H1 (cell line): ENCODE measurements around the gene RAB40C. TPM values are rescaled to one million over a fixed set of nuclear protein-coding genes. Genes with fewer than 3 reads are reported as not detected.

Experiments used
- CTCF ChIA-PET: fragments of 300-600 bp; sonication (Branson Sonifier 250); formaldehyde crosslinking; loops from one replicate; lab custom pipeline; 2021; ENCODE audit not compliant: partially characterized antibody; lab: Charles Lee
- POLR2A ChIA-PET: fragments of 300-600 bp; sonication (Branson Sonifier 250); formaldehyde crosslinking; loops from one replicate; lab custom pipeline; 2021; ENCODE audit warnings: inconsistent platforms; ENCODE audit not compliant: partially characterized antibody; lab: Charles Lee
- DNase-seq, 2 experiments: peaks; one replicate each; pipeline versions ENCODE4 v3.0.0 to v3.0.0-alpha.2; 2010 to 2022; ENCODE audit warnings: low spot score in 2 of 2, low read depth in 1 of 2, mixed read lengths in 1 of 2
- FAIRE-seq: peaks from 2 replicates; lab custom pipeline; 2011; peaks lifted over from hg19 to GRCh38; lab: Jason Lieb, UNC
- H2AFZ ChIP-seq: 2 replicates; pipeline ENCODE4 v1.8.1; 2012; ENCODE audit warnings: low read length, inconsistent platforms
- H2AK5ac ChIP-seq: 2 replicates; pipeline ENCODE4 v1.6.1; 2013; ENCODE audit warnings: low read depth, low read length
- H2BK120ac ChIP-seq: replicated peaks from 2 replicates; pipeline ENCODE3; 2013; ENCODE audit warnings: low read depth, low read length, inconsistent platforms
- H2BK12ac ChIP-seq: 2 replicates; pipeline ENCODE4 v1.6.1; 2013; ENCODE audit warnings: low read depth, low read length
- H2BK15ac ChIP-seq: 2 replicates; pipeline ENCODE4 v1.6.1; 2013; ENCODE audit warnings: low read length
- H2BK20ac ChIP-seq: 2 replicates; pipeline ENCODE4 v1.6.1; 2013; ENCODE audit warnings: low read length
- H2BK5ac ChIP-seq: 2 replicates; pipeline ENCODE4 v1.6.1; 2013; ENCODE audit warnings: low read depth, low read length
- H3K14ac ChIP-seq: 2 replicates; pipeline ENCODE4 v1.6.1; 2013; ENCODE audit warnings: inconsistent platforms; ENCODE audit not compliant: insufficient read length
- H3K18ac ChIP-seq: 2 replicates; pipeline ENCODE4 v1.6.1; 2013; ENCODE audit warnings: low read length; ENCODE audit errors: extremely low read depth
- H3K23ac ChIP-seq: 2 replicates; pipeline ENCODE4 v1.6.1; 2013; ENCODE audit warnings: inconsistent platforms; ENCODE audit not compliant: insufficient read length
- H3K23me2 ChIP-seq: 2 replicates; pipeline ENCODE4 v1.6.1; 2013; ENCODE audit warnings: low read depth, low read length
- H3K27ac ChIP-seq: 2 replicates; pipeline ENCODE4 v1.6.1; 2011; ENCODE audit warnings: low read depth, low read length, inconsistent platforms
- H3K27me3 ChIP-seq, 4 experiments: replicated peaks in 1 of 4; 1 replicate in 1 of 4; 2 replicates in 3 of 4; pipeline versions ENCODE4 v1.6.1 to v1.8.1; 2011 to 2013; ENCODE audit warnings: low read length in 3 of 4, mild to moderate bottlenecking in 3 of 4, inconsistent platforms in 2 of 4, mixed read lengths in 2 of 4, moderate library complexity in 1 of 4; ENCODE audit not compliant: control insufficient read depth in 3 of 4, insufficient read depth in 3 of 4; ENCODE audit errors: extremely low read depth in 1 of 4
- H3K36me3 ChIP-seq, 4 experiments: 2 replicates each; pipeline versions ENCODE4 v1.6.1 to v1.8.1; 2011 to 2013; ENCODE audit warnings: mild to moderate bottlenecking in 4 of 4, low read length in 3 of 4, moderate library complexity in 2 of 4, control low read depth in 1 of 4, inconsistent platforms in 1 of 4; ENCODE audit not compliant: insufficient read depth in 4 of 4, control insufficient read depth in 2 of 4
- H3K4ac ChIP-seq: replicated peaks from 2 replicates; pipeline ENCODE3; 2013; ENCODE audit warnings: low read length, low read depth, mixed read lengths, inconsistent platforms; ENCODE audit not compliant: insufficient read length
- H3K4me1 ChIP-seq, 4 experiments: replicated peaks in 1 of 4; 1 replicate in 1 of 4; 2 replicates in 3 of 4; pipeline versions ENCODE4 v1.6.1 to v1.8.1; 2011 to 2013; ENCODE audit warnings: low read length in 3 of 4, inconsistent platforms in 2 of 4, mixed read lengths in 1 of 4; ENCODE audit not compliant: insufficient read depth in 4 of 4, control insufficient read depth in 3 of 4
- H3K4me2 ChIP-seq, 2 experiments: 2 replicates each; pipeline versions ENCODE4 v1.6.1 to v1.8.1; 2011 to 2013; ENCODE audit warnings: low read depth in 2 of 2, low read length in 2 of 2, control low read depth in 1 of 2, inconsistent platforms in 1 of 2, mild to moderate bottlenecking in 1 of 2; ENCODE audit not compliant: insufficient read depth in 1 of 2
- H3K4me3 ChIP-seq, 4 experiments: fragments of 200-600, 300-600 bp in 1 of 4; sonication (generic), shearing (Covaris generic), sonication (Bioruptor Twin) in 1 of 4; 2 replicates each; pipeline versions ENCODE4 v1.5.1 to v1.8.1; 2011 to 2016; ENCODE audit warnings: low read length in 4 of 4, low read depth in 3 of 4, control low read depth in 2 of 4, inconsistent platforms in 2 of 4, mild to moderate bottlenecking in 2 of 4, mixed read lengths in 1 of 4, moderate library complexity in 1 of 4; ENCODE audit not compliant: insufficient read depth in 2 of 4; ENCODE audit errors: extremely low read depth in 1 of 4
- H3K56ac ChIP-seq: replicated peaks from 2 replicates; pipeline ENCODE3; 2013; ENCODE audit warnings: low read depth, mild to moderate bottlenecking, mixed read lengths, low read length, inconsistent platforms; ENCODE audit not compliant: insufficient read length
- H3K79me1 ChIP-seq: 2 replicates; pipeline ENCODE4 v1.6.1; 2013; ENCODE audit warnings: low read depth, low read length, control low read depth
- H3K79me2 ChIP-seq, 2 experiments: 2 replicates each; pipeline versions ENCODE4 v1.6.1 to v1.8.1; 2012 to 2013; ENCODE audit warnings: low read length in 2 of 2, mild to moderate bottlenecking in 2 of 2, inconsistent platforms in 1 of 2; ENCODE audit not compliant: insufficient read depth in 2 of 2, control insufficient read depth in 1 of 2
- H3K9ac ChIP-seq, 4 experiments: replicated peaks in 1 of 4; 1 replicate in 1 of 4; 2 replicates in 3 of 4; pipeline versions ENCODE4 v1.6.1 to v1.8.1; 2011 to 2013; ENCODE audit warnings: low read depth in 3 of 4, low read length in 3 of 4, control low read depth in 2 of 4, mild to moderate bottlenecking in 2 of 4, moderate library complexity in 2 of 4, inconsistent platforms in 1 of 4; ENCODE audit errors: extremely low read depth in 1 of 4
- H3K9me3 ChIP-seq, 2 experiments: 2 replicates each; pipeline versions ENCODE4 v1.6.1 to v1.8.1; 2012 to 2013; ENCODE audit warnings: mild to moderate bottlenecking in 2 of 2, moderate library complexity in 2 of 2, control low read depth in 1 of 2, inconsistent platforms in 1 of 2, low read depth in 1 of 2, low read length in 1 of 2, mixed read lengths in 1 of 2; ENCODE audit not compliant: insufficient read depth in 2 of 2
- H4K20me1 ChIP-seq, 2 experiments: replicated peaks in 1 of 2; 2 replicates each; pipeline versions ENCODE3 to v1.8.1; 2011 to 2013; ENCODE audit warnings: inconsistent platforms in 2 of 2, low read length in 2 of 2, mild to moderate bottlenecking in 1 of 2; ENCODE audit not compliant: insufficient read depth in 2 of 2, control insufficient read depth in 1 of 2
- H4K5ac ChIP-seq: 2 replicates; pipeline ENCODE4 v1.6.1; 2013; ENCODE audit warnings: low read length, low read depth, mixed read lengths, inconsistent platforms; ENCODE audit not compliant: insufficient read length
- H4K8ac ChIP-seq: 2 replicates; pipeline ENCODE4 v1.8.0; 2013; ENCODE audit warnings: mild to moderate bottlenecking, moderate library complexity, low read length, inconsistent platforms; ENCODE audit not compliant: insufficient read depth; ENCODE audit errors: extremely low read depth
- H4K91ac ChIP-seq: replicated peaks from 2 replicates; pipeline ENCODE3; 2013; ENCODE audit warnings: low read length, mixed read lengths, inconsistent platforms; ENCODE audit not compliant: insufficient read length
- BACH1 ChIP-seq: IDR thresholded peaks from 2 replicates; pipeline ENCODE4 v1.6.1; 2012; ENCODE audit warnings: low read length, improper control_type of control experiment
- BCL11A ChIP-seq, 2 experiments: IDR thresholded peaks; one replicate each; pipeline ENCODE4 v1.6.1; 2011; ENCODE audit warnings: low read depth in 2 of 2, low read length in 2 of 2, mild to moderate bottlenecking in 2 of 2
- CBX5 ChIP-seq: fragments of 300-800, 300-1000 bp; sonication (generic); IDR thresholded peaks from 2 replicates; pipeline ENCODE4 v1.7.1; 2016; ENCODE audit warnings: antibody characterized with exemption, low read length, low read depth
- MAFK ChIP-seq: IDR thresholded peaks from 2 replicates; pipeline ENCODE4 v1.6.1; 2012; ENCODE audit warnings: low read depth, mild to moderate bottlenecking, improper control_type of control experiment, low read length
- PHF8 ChIP-seq: fragments of 200-600 bp; sonication (generic); conservative IDR thresholded peaks from 2 replicates; pipeline ENCODE4 v1.7.1; 2012; ENCODE audit warnings: low read depth, mild to moderate bottlenecking, inconsistent platforms, low read length, moderate library complexity
- RFX5 ChIP-seq: IDR thresholded peaks from 2 replicates; pipeline ENCODE4 v1.6.1; 2011; ENCODE audit warnings: low read depth, low read length, improper control_type of control experiment, borderline replicate concordance
- SUZ12 ChIP-seq: fragments of 200-600 bp; sonication (generic); IDR thresholded peaks from 2 replicates; pipeline ENCODE4 v1.6.1; 2012; ENCODE audit warnings: mild to moderate bottlenecking, inconsistent platforms, low read length, moderate library complexity, mixed read lengths
- TAF7 ChIP-seq: optimal IDR thresholded peaks from 2 replicates; pipeline ENCODE3; 2011; ENCODE audit warnings: low read depth, mild to moderate bottlenecking, inconsistent platforms, low read length, moderate library complexity, borderline replicate concordance
- WGBS, 2 experiments: shearing (Covaris generic) in 1 of 2; methylation state at CpG; one replicate each; pipeline versions ENCODE4 v1.1.6 to v1.1.7; 2013 to 2015; ENCODE audit warnings: low lambda C conversion rate in 2 of 2, mixed read lengths in 2 of 2, inconsistent platforms in 1 of 2, low coverage in 1 of 2, missing lambda C conversion rate in 1 of 2; ENCODE audit not compliant: insufficient replicate concordance in 2 of 2, insufficient coverage in 1 of 2, insufficient read length in 1 of 2; ENCODE audit errors: extremely low coverage in 1 of 2, missing lambda C conversion rate in 1 of 2; 5-methylcytosine and 5-hydroxymethylcytosine counted together
- polyA plus RNA-seq, 7 experiments: library from polyadenylated mRNA; depleted of rRNA in 3 of 7; stranded (reverse) in 5 of 7; unstranded in 2 of 7; fragments of >200 nt in 5 of 7; fragments of 200-250 nt in 2 of 7; gene quantifications; 1 replicate in 5 of 7; 2 replicates in 1 of 7; 4 replicates in 1 of 7; pipeline versions ENCODE4 v1.2.1 to v1.2.3, GENCODE V29; 2011 to 2013; ENCODE audit warnings: missing spikeins in 2 of 7, mixed read lengths in 2 of 7
- total RNA-seq: library from RNA; stranded (reverse); fragmentation: NEBNext Ultra II Directional; extraction: Animal tissue kit (Norgen Biotek cat#: 25700); gene quantifications from 2 replicates; pipeline ENCODE4 v1.2.1, GENCODE V29; 2021
- TF ChIP-seq, protein P1 (sequence below), 3 experiments: IDR thresholded peaks; 1 replicate in 2 of 3; 2 replicates in 1 of 3; pipeline versions ENCODE4 v1.5.1 to v1.6.1; 2011; ENCODE audit warnings: low read length in 3 of 3, mild to moderate bottlenecking in 3 of 3, inconsistent platforms in 2 of 3, low read depth in 1 of 3, moderate library complexity in 1 of 3; ENCODE audit not compliant: insufficient read depth in 1 of 3; ENCODE audit errors: control extremely low read depth in 1 of 3

Gene RAB40C
- total and polyA plus RNA-seq, 2 of the 8 experiments (the other 6 are each of a cell fraction or from before 2014, with no cell fraction given), result 13.9 to 15.6 TPM

DNA sequence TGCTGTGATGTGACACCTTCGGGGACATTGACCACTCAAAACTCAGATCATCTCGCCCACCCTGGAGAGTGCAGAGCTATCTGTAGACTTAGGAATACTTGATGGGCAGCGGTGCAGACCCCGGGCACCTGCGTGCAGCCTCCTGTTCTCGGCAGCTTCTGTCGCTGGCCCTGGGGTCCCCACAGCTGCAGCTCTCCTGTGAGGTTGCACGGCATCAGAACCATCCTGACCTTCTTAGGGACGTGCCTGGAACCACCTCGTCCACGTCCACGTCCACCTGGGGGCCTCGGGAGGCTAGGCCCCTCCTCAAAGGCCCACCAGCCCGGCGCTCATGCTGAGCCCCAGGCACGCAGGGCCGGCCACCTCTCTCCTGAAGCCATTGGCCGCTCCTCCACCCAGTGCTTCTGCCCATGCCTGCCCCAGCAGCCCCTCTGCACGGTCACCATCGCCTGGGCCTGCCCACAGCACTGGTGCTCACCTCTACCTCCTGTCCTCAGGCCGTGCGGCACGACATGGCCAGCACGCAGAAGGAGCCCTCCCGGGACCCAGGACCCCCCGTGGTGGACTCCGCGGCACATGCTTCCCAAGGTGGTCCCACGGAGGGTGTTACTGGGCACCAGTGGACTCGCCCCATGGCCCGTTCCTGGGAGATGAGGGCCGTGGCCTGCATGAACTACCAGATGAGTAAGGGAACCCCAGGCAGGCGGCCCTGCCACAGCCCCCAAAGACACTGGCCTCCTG, 38.6 kb downstream of the RAB40C start:
- H3K4me1 ChIP-seq, result peaks cover 0 to 25% (median 20%) of the 10 kb centered on the region in 4 experiments; a peak in 6 of 7 replicates
- DNase-seq (no peak), FAIRE-seq (no peak)
- H3K27me3 ChIP-seq, result no peaks in the 10 kb centered on the region
- no peak overlapping the region for H3K9ac ChIP-seq
- POLR2A ChIA-PET, result interaction anchor here (0.6 to 1.6 kb wide), 5 partner anchors 9 to 158 kb away, joined by 3 read pairs; partner anchors contain the start of gene RAB40C
- no peak overlapping the region for H3K4me2 ChIP-seq
- H3K23me2 ChIP-seq, result peaks cover 2% of the 10 kb centered on the region; the same call in 1 of the 2 replicates
- 94% methylated on average over 30 of the region's 33 CpGs; no CpG with 5 or more reads in 1 of the 2 experiments for WGBS, 2 experiments
- no peak overlapping the region; the same call in 1 of the 2 replicates for H4K8ac ChIP-seq
- H3K23ac ChIP-seq, result no peak overlapping the region
- no peak overlapping the region for H3K4me3 ChIP-seq
- H4K20me1 ChIP-seq, result peaks cover 0 to 2% of the 10 kb centered on the region in 2 experiments
- H2BK20ac ChIP-seq, result no peak overlapping the region
- H2BK120ac ChIP-seq, result no peak overlapping the region
- peak overlapping the region; percentile 60; the same call in 1 of the 2 replicates for H2BK12ac ChIP-seq
- H2BK15ac ChIP-seq, result no peak overlapping the region
- H3K9me3 ChIP-seq, result no peaks in the 10 kb centered on the region
- CTCF ChIA-PET, result interaction anchor here (1.0 to 2.1 kb wide), 9 partner anchors 10 to 115 kb away, joined by 3 to 7 read pairs (median 3); no protein-coding TSS in a partner anchor
- peaks cover 4% of the 10 kb centered on the region; the same call in 1 of the 2 replicates for H3K79me1 ChIP-seq
- H3K18ac ChIP-seq, result no peak overlapping the region
- peaks cover 0 to 16% (median 0%) of the 10 kb centered on the region in 4 experiments; a peak in 3 of 8 replicates for H3K36me3 ChIP-seq
- H3K79me2 ChIP-seq, result no peaks in the 10 kb centered on the region
- H4K5ac ChIP-seq, result no peak overlapping the region
- H3K56ac ChIP-seq, result no peak overlapping the region
- H3K27ac ChIP-seq, result no peak overlapping the region
- H2AFZ ChIP-seq, result no peak overlapping the region
- no peak overlapping the region for H4K91ac ChIP-seq
- H3K14ac ChIP-seq, result no peak overlapping the region
- peak overlapping the region; percentile 26; the same call in 1 of the 2 replicates for H2AK5ac ChIP-seq
- peak overlapping the region; percentile 72 for H3K4ac ChIP-seq
- H2BK5ac ChIP-seq, result peak overlapping the region; percentile 94; the same call in 1 of the 2 replicates
- TF ChIP-seq SUZ12 (no peak), BACH1 (no peak), MAFK (no peak), RFX5 (no peak), BCL11A (IDR thresholded peaks at IDR 0.05; ENCODE audit: low read depth in 2 of 2, low read length in 2 of 2) (no peak), PHF8 (no peak), TAF7 (no peak), CBX5 (no peak)
- TF ChIP-seq, protein P1, sequence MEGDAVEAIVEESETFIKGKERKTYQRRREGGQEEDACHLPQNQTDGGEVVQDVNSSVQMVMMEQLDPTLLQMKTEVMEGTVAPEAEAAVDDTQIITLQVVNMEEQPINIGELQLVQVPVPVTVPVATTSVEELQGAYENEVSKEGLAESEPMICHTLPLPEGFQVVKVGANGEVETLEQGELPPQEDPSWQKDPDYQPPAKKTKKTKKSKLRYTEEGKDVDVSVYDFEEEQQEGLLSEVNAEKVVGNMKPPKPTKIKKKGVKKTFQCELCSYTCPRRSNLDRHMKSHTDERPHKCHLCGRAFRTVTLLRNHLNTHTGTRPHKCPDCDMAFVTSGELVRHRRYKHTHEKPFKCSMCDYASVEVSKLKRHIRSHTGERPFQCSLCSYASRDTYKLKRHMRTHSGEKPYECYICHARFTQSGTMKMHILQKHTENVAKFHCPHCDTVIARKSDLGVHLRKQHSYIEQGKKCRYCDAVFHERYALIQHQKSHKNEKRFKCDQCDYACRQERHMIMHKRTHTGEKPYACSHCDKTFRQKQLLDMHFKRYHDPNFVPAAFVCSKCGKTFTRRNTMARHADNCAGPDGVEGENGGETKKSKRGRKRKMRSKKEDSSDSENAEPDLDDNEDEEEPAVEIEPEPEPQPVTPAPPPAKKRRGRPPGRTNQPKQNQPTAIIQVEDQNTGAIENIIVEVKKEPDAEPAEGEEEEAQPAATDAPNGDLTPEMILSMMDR (IDR thresholded peaks at IDR 0.05; ENCODE audit: control extremely low read depth in 1 of 3, insufficient read depth in 1 of 3, low read depth in 1 of 3, low read length in 3 of 3), result no peak
